Thyroid gland (tissue), 4 donors: ENCODE measurements around the gene LSM8. TPM values are rescaled to one million over a fixed set of nuclear protein-coding genes. Genes with fewer than 3 reads are reported as not detected.
"Not testable (repeated sequence)": the region's sequence is repeated elsewhere in the genome, so short reads cannot be mapped to it uniquely, and the experiment has no call there.

Experiments used
- DNase-seq, 2 donors: peaks; one replicate each; pipeline ENCODE4 v3.0.0-alpha.2; 2019
- H3K27ac ChIP-seq, 3 donors: fragments of 200-600 bp; sonication (generic); 1 replicate in 2 of 3; 2 replicates in 1 of 3; pipeline ENCODE4 v1.5.1; 2016 to 2019; ENCODE audit warnings: mild to moderate bottlenecking in 1 of 3, moderate library complexity in 1 of 3
- H3K27me3 ChIP-seq: fragments of 200-600 bp; sonication (generic); one replicate; pipeline ENCODE4 v1.5.1; 2019
- H3K36me3 ChIP-seq, 2 donors: fragments of 200-600 bp; sonication (generic); one replicate each; pipeline ENCODE4 v1.5.1; 2016 to 2019
- H3K4me1 ChIP-seq, 2 donors: fragments of 200-600 bp; sonication (generic); one replicate each; pipeline ENCODE4 v1.5.1; 2017 to 2019
- H3K4me3 ChIP-seq, 3 donors: fragments of 200-600 bp; sonication (generic); replicated peaks in 1 of 3; 1 replicate in 2 of 3; 2 replicates in 1 of 3; pipeline ENCODE4 v1.5.1; 2016; ENCODE audit warnings: mild to moderate bottlenecking in 1 of 3
- H3K9me3 ChIP-seq: fragments of 200-600 bp; sonication (generic); one replicate; pipeline ENCODE4 v1.5.1; 2017
- CTCF ChIP-seq, 6 experiments: fragments of 200-600 bp in 3 of 6; fragments of 450-650 bp in 3 of 6; sonication (generic) in 3 of 6; IDR thresholded peaks; one replicate each; pipeline ENCODE4 v1.5.1; 2016 to 2019; ENCODE audit warnings: antibody characterized with exemption in 6 of 6, mild to moderate bottlenecking in 2 of 6, inconsistent platforms in 1 of 6, moderate library complexity in 1 of 6
- POLR2A ChIP-seq, 2 donors: fragments of 450-650 bp; IDR thresholded peaks; one replicate each; pipeline ENCODE4 v1.6.1; 2017; ENCODE audit warnings: antibody characterized with exemption in 2 of 2, mild to moderate bottlenecking in 2 of 2, moderate library complexity in 1 of 2
- WGBS, 2 donors: methylation state at CpG; one replicate each; pipeline ENCODE4 v1.1.5; 2017; 5-methylcytosine and 5-hydroxymethylcytosine counted together
- intact Hi-C: fragments of 100-400 bp; cut with DNase I; formaldehyde crosslinking; loops from one replicate; pipeline ENCODE4 v1.15.1; 2023
- total RNA-seq, 4 donors: library from RNA; depleted of rRNA; stranded (reverse); fragments of >200 nt; gene quantifications; one replicate each; pipeline ENCODE4 v1.2.3, GENCODE V29; 2016

LSM8 gene
- 10 to 100 TPM; 28.2 to 42.9 (median 37.3) TPM for total RNA-seq

- WGBS, 2 donors, result 0 to 1% methylated on average over 33 to 53 of the region's 62 CpGs
- intact Hi-C loops, result no loop called here
- Histone ChIP-seq H3K36me3 (peaks cover 8 to 12% of the 10 kb centered on the region in 2 donors), H3K9me3 (no peaks in the 10 kb centered on the region), H3K27me3 (no peaks in the 10 kb centered on the region), H3K4me1 (peaks cover 6 to 11% of the 10 kb centered on the region in 2 donors), H3K27ac (peak within 1 kb of the TSS; percentile 73 to 82 (median 82)), H3K4me3 (peak within 1 kb of the TSS; percentile 38 to 79 (median 61))
- peak; percentile 97 to 98 for DNase-seq
- TF ChIP-seq CTCF (IDR thresholded peaks at IDR 0.05) (no peak), POLR2A (IDR thresholded peaks at IDR 0.05) (peak in 1 of 2 donors; percentile 91)
Observed at GRCh38 chr7:118183786-118184564, at the start of gene LSM8. LSM8 (plus strand) TSS chr7:118184164; CDS start chr7:118184224, 60 bp downstream.

- H3K36me3 ChIP-seq, H3K4me3 ChIP-seq, H3K4me1 ChIP-seq, DNase-seq, H3K9me3 ChIP-seq, H3K27ac ChIP-seq, intact Hi-C loops, H3K27me3 ChIP-seq: not testable (repeated sequence)
Observed at GRCh38 chr7:118134420-118134819, 49.5 kb upstream of the LSM8 start.

- peaks cover 0 to 5% of the 10 kb centered on the region in 2 donors for H3K4me1 ChIP-seq
- WGBS, 2 donors, result 29 to 53% methylated on average over 1 of the region's 1 CpG
- intact Hi-C loops, result no loop called here
- H3K27me3 ChIP-seq, result no peaks in the 10 kb centered on the region
- DNase-seq, result peak in 1 of 2 donors; percentile 13
- no peaks in the 10 kb centered on the region for H3K36me3 ChIP-seq
- no peak overlapping the region for H3K27ac ChIP-seq
- TF ChIP-seq CTCF (IDR thresholded peaks at IDR 0.05) (no peak), POLR2A (IDR thresholded peaks at IDR 0.05) (no peak)
- H3K4me3 ChIP-seq, result no peak overlapping the region
- no peaks in the 10 kb centered on the region for H3K9me3 ChIP-seq
Observed at GRCh38 chr7:118140468-118140867, 43.5 kb upstream of the LSM8 start.

- DNase-seq, result no peak
- H3K27ac ChIP-seq, result no peak overlapping the region
- H3K36me3 ChIP-seq, result no peaks in the 10 kb centered on the region
- peaks cover 0 to 5% of the 10 kb centered on the region in 2 donors for H3K4me1 ChIP-seq
- 68 to 82% methylated on average over 1 of the region's 1 CpG for WGBS, 2 donors
- no peak overlapping the region for H3K4me3 ChIP-seq
- TF ChIP-seq CTCF (IDR thresholded peaks at IDR 0.05), result no peak
- TF ChIP-seq POLR2A (IDR thresholded peaks at IDR 0.05), result no peak
- no peaks in the 10 kb centered on the region for H3K27me3 ChIP-seq
- intact Hi-C loops, result no loop called here
- no peaks in the 10 kb centered on the region for H3K9me3 ChIP-seq
Observed at GRCh38 chr7:118142012-118142411, 42.0 kb upstream of the LSM8 start.

GRCh38 chr7:118148930-118149329 lies 35.0 kb upstream of the LSM8 start:
- TF ChIP-seq CTCF (IDR thresholded peaks at IDR 0.05), result no peak
- TF ChIP-seq POLR2A (IDR thresholded peaks at IDR 0.05), result no peak
- Histone ChIP-seq H3K27ac (no peak overlapping the region), H3K36me3 (no peaks in the 10 kb centered on the region), H3K4me1 (no peaks in the 10 kb centered on the region), H3K4me3 (no peak overlapping the region), H3K9me3 (no peaks in the 10 kb centered on the region), H3K27me3 (no peaks in the 10 kb centered on the region)
- DNase-seq, result no peak
- 78 to 86% methylated on average over 2 of the region's 2 CpGs for WGBS, 2 donors
- intact Hi-C loops, result no loop called here
